ENCODE measurements around the gene KDSR. TPM values are rescaled to one million over a fixed set of nuclear protein-coding genes. Genes with fewer than 3 reads are reported as not detected.

KDSR gene
- total RNA-seq, 1 donor from 2014 or later, result 42.0 TPM

DNA sequence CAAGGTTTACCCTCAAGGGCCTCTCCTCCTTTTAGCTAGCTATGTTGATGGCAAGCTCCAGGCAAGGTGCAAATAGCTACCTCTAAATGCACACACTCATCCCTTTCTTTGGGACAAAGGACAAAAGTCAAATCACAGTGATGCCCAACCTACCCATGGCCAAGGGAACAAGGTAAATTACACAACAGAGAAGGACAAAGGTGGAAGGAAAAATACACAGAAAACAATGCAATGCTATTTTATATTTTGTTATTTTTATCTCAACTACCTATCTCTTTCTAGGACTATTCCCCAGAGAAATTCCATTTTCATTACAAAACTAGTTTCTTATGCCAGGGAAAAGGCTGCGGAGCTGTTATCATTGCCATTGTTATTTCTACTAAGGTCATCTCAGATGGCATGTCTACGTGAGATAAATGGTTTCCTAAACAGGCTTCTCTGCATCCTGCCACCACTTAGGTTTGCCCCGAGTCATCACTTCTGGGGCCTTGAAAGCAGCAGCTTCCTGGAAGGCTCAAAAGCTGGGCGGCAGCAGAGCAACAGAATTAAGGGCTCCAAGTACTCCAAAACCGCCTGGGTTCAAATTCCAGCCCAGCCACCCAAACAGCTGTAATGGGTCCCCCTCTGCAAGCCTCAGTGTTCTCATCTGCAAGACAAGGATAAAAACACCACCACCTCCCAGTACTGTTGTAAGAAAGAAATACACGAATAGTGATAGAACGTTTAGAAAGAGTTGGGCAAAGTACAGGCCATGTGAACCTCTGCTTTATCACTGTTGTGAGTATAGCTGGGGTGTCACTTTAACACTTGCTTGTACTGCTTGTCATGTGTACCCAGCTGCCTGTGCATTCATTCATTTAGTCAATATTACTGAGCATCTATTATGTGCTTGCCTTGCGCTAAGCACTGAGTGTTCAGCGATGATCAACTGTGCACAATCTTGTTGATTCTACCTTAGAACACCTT, 68.3 kb downstream of the KDSR start:
- intact Hi-C loops (cut with DNase I), result no loop called here
- Histone ChIP-seq H3K4me3 (no peak overlapping the region), H3K27me3 (no peaks in the 10 kb centered on the region), H3K9me3 (no peaks in the 10 kb centered on the region), H3K27ac (no peak overlapping the region), H3K36me3 (no peaks in the 10 kb centered on the region), H3K4me1 (peaks cover 47% of the 10 kb centered on the region)
- no peak for TF ChIP-seq POLR2A (IDR thresholded peaks at IDR 0.05)
- TF ChIP-seq POLR2AphosphoS5 (IDR thresholded peaks at IDR 0.05; ENCODE audit: insufficient read depth in 1 of 2, low read depth in 1 of 2), result no peak
- TF ChIP-seq, protein P1, sequence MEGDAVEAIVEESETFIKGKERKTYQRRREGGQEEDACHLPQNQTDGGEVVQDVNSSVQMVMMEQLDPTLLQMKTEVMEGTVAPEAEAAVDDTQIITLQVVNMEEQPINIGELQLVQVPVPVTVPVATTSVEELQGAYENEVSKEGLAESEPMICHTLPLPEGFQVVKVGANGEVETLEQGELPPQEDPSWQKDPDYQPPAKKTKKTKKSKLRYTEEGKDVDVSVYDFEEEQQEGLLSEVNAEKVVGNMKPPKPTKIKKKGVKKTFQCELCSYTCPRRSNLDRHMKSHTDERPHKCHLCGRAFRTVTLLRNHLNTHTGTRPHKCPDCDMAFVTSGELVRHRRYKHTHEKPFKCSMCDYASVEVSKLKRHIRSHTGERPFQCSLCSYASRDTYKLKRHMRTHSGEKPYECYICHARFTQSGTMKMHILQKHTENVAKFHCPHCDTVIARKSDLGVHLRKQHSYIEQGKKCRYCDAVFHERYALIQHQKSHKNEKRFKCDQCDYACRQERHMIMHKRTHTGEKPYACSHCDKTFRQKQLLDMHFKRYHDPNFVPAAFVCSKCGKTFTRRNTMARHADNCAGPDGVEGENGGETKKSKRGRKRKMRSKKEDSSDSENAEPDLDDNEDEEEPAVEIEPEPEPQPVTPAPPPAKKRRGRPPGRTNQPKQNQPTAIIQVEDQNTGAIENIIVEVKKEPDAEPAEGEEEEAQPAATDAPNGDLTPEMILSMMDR (IDR thresholded peaks at IDR 0.05), result no peak
- no peak for DNase-seq (ENCODE audit: extremely low spot score in 2 of 2)

DNA sequence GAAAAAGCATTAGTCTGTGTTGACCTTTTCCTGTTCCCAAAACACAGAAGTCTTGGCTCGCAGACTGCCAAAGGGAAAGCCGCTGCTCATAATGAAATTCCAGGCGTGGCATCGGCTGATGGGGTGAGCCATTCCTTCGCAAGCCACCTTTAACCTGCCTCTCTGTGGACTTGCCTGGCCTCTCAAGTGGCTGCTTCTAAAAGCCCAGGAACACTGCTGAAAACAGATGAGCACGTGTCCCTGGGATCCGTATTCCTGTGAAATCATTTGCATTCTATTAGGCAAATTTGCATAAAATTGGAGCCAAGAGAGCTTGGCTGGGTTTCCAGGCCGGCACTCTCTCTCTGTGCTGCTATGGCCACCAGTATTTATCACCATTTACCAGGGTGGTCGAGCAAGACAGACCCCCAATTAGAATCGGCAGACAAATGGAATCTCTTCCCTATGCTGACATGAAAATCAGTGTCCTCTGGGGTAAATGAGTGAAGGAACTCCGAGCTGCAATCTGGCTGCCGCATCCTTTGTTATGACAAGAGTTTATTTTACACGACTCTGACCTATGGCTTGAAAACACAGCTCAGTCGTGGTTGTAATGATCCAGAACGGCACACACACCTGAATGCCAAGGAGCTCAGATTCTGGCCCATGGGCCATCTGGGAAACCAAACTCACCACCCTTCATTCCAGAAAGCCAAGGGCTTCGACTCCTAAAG, 69.2 kb downstream of the KDSR start:
- no peak overlapping the region for H3K4me3 ChIP-seq
- H3K9me3 ChIP-seq, result no peaks in the 10 kb centered on the region
- H3K27ac ChIP-seq, result no peak overlapping the region
- no peak for DNase-seq (ENCODE audit: extremely low spot score in 2 of 2)
- intact Hi-C loops (cut with DNase I), result no loop called here
- no peaks in the 10 kb centered on the region for H3K36me3 ChIP-seq
- peaks cover 47% of the 10 kb centered on the region for H3K4me1 ChIP-seq
- H3K27me3 ChIP-seq, result no peaks in the 10 kb centered on the region
- TF ChIP-seq POLR2AphosphoS5 (IDR thresholded peaks at IDR 0.05; ENCODE audit: insufficient read depth in 1 of 2, low read depth in 1 of 2) (no peak), POLR2A (IDR thresholded peaks at IDR 0.05) (no peak)
- TF ChIP-seq, protein P1 (IDR thresholded peaks at IDR 0.05), result no peak

DNA sequence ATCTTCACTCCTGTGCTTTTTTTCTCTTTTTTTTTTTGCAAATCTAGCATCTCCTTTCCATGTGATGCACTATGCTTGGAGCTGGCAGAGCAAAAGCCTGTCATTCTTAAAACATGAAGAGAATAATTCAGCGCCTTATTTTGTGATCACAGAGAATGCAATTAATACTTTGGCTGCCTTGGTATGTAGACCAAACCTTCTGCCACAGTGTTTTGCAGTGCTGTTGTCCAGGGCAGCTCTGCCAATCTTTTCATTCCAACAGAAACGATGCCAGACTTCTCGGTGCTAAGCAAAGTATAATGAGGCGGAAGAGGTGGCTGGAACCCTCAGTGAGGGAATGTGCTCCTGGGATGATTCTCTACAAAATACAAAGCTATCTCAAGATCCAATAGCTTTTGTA, 73.1 kb downstream of the KDSR start:
- Histone ChIP-seq H3K27ac (no peak overlapping the region), H3K36me3 (no peaks in the 10 kb centered on the region), H3K4me1 (peaks cover 42% of the 10 kb centered on the region), H3K27me3 (no peaks in the 10 kb centered on the region), H3K4me3 (no peak overlapping the region), H3K9me3 (no peaks in the 10 kb centered on the region)
- TF ChIP-seq, protein P1 (IDR thresholded peaks at IDR 0.05), result no peak
- TF ChIP-seq POLR2A (IDR thresholded peaks at IDR 0.05) (no peak), POLR2AphosphoS5 (IDR thresholded peaks at IDR 0.05; ENCODE audit: insufficient read depth in 1 of 2, low read depth in 1 of 2) (no peak)
- DNase-seq (ENCODE audit: extremely low spot score in 2 of 2), result no peak
- intact Hi-C loops (cut with DNase I), result no loop called here

DNA sequence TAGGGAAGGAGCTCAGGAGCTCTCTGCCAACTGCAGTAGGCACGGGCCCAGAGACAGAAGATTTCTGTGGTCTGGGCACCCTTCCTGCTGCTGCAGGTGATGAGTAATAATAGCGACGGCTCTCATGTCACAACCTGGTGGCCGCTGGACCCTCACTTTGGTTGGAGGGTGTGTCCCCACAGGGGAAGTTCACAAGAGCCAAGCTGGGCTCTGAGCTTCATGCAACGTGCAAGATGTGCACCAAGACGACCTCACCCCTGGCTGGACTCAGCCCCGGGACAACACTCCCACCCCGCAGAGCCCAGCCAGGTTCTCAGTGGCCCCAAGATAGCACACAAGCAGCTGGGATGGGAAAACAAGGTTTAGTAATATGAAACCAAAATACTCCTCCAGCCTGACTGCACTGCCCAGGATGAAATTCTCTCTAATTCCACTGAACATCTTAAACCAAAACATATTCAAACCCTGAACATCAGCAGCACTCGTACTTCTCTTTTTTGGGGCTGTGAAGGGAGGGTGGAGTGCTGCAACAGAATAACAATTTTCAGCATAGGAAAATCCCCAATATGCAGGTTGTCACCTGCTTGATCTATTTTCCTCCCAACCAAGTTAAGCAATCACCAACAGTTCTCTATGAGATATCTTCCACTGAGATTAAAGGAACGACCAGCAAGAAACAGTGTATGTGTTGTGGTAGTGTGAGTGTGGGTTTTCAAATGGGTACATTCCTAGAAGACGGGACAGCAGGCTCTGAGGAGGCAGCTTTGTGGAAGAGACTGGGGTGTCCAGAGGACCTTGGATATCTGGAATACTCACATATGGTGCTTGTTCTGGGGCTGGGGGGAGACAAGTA, 73.9 kb downstream of the KDSR start:
- Histone ChIP-seq H3K36me3 (no peaks in the 10 kb centered on the region), H3K4me1 (peaks cover 43% of the 10 kb centered on the region), H3K27me3 (no peaks in the 10 kb centered on the region), H3K9me3 (no peaks in the 10 kb centered on the region), H3K27ac (no peak overlapping the region), H3K4me3 (no peak overlapping the region)
- no peak for TF ChIP-seq POLR2AphosphoS5 (IDR thresholded peaks at IDR 0.05; ENCODE audit: insufficient read depth in 1 of 2, low read depth in 1 of 2)
- TF ChIP-seq POLR2A (IDR thresholded peaks at IDR 0.05), result no peak
- TF ChIP-seq, protein P1 (IDR thresholded peaks at IDR 0.05), result no peak
- DNase-seq (ENCODE audit: extremely low spot score in 2 of 2), result no peak
- intact Hi-C loops (cut with DNase I), result no loop called here
